PC-9 (cell line): ENCODE measurements around the gene CDC16.

Experiments
- EZH2 ChIP-seq: fragments of 200-600 bp; sonication (generic); IDR thresholded peaks from 2 replicates; pipeline ENCODE4 v1.8.0; 2017; ENCODE audit warnings: antibody characterized with exemption, low read depth
- TF ChIP-seq, protein P1 (sequence below): fragments of 200-600 bp; sonication (generic); conservative IDR thresholded peaks from 2 replicates; pipeline ENCODE4 v1.6.1; 2017; ENCODE audit warnings: mixed run types, antibody characterized with exemption, mild to moderate bottlenecking, moderate library complexity

GRCh38 chr13:114309806-114310410 lies 75.2 kb downstream of the CDC16 start:
- TF ChIP-seq, protein P1, sequence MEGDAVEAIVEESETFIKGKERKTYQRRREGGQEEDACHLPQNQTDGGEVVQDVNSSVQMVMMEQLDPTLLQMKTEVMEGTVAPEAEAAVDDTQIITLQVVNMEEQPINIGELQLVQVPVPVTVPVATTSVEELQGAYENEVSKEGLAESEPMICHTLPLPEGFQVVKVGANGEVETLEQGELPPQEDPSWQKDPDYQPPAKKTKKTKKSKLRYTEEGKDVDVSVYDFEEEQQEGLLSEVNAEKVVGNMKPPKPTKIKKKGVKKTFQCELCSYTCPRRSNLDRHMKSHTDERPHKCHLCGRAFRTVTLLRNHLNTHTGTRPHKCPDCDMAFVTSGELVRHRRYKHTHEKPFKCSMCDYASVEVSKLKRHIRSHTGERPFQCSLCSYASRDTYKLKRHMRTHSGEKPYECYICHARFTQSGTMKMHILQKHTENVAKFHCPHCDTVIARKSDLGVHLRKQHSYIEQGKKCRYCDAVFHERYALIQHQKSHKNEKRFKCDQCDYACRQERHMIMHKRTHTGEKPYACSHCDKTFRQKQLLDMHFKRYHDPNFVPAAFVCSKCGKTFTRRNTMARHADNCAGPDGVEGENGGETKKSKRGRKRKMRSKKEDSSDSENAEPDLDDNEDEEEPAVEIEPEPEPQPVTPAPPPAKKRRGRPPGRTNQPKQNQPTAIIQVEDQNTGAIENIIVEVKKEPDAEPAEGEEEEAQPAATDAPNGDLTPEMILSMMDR, result no peak
- no peak for TF ChIP-seq EZH2
